Ammon's horn (tissue), 1 donor: ENCODE results near the gene OR6P1.

ENCODE experiments used
- DNase-seq: peaks from one replicate; pipeline ENCODE4 v3.0.0-alpha.2; 2016; ENCODE audit warnings: low spot score

The OR6P1 gene, protein sequence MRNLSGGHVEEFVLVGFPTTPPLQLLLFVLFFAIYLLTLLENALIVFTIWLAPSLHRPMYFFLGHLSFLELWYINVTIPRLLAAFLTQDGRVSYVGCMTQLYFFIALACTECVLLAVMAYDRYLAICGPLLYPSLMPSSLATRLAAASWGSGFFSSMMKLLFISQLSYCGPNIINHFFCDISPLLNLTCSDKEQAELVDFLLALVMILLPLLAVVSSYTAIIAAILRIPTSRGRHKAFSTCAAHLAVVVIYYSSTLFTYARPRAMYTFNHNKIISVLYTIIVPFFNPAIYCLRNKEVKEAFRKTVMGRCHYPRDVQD

DNA sequence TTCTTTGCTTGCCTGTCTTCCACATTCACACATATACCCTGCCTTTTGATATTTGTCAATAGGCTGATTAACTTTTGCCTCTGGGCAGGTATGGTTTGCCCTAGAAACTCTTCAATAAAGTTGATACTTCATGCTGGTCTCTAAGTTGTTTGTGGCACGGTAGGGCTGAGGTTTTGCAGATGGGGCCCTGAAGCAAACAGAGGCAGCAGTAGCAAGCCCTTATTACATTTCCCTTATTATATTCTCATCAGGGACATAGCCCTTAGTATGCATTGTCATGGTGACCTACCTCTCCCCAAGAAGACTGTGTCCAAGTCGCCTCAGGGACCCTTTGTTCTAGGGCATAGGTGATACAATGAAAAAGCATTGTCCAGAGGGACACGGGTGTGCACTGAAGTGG is at the start of gene OR6P1:
TSS of gene OR6P1 (minus strand) at position 101 of the 400 bp plus-strand sequence. CDS start 6,976 bp downstream, outside the sequence.
- DNase-seq, result no peak

DNA sequence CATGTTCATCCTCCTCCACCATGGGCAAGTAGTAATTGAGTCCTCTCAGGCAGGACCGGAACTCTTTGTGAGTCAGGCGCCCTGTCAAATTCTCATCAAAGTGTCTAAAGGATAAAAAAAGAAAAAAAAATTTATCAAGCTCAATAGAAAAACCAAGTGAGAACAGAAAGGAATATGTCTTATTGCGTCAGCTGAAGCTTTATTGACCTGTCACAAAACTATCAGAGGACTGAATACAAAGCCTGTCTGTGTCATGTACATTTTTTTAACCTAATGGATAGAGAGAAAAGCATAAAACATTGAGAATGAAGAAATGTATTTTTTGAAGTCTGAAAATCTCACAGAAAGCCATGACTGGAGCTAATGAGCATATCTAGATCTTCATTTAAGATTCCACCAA is 43.4 kb upstream of the OR6P1 start:
- DNase-seq, result no peak

DNA sequence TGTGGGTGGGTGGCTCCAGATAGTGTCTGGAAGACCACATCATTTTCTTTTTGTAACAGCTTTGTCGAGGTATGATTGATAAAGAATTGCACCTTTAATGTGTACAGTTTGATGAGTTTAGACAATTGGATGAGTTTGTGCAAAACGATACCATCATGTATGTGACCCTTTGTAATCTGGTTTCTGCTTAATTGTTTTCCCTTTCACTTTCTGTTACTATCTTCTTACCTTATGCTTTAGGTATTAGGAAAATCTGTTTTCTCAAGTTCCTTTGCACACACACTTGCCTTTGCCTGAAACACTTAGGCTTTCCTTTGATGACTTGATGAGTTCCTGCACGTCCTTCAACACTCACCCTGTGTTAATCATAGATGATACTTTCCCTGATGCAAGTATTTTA is 41.5 kb upstream of the OR6P1 start:
- no peak for DNase-seq

DNA sequence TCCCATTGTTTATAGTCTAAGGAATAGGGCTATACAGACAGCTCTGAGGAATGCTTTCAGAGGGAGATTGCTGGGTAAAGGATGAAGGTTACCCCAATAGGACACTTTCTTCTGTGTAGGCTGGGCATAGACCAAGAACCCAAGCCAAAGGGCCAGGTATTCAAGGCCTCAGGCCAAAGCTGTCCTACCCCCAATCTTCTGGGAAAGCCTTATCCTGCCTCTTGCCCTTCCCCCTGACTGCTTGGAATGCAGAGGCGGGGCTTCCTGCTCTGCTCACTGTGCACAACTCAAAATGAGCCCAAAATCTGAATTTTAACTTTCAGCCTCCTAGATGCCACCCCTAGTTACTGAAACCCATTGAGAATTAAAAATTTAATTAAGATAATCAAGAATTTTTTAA is 36.9 kb upstream of the OR6P1 start:
- no peak for DNase-seq

DNA sequence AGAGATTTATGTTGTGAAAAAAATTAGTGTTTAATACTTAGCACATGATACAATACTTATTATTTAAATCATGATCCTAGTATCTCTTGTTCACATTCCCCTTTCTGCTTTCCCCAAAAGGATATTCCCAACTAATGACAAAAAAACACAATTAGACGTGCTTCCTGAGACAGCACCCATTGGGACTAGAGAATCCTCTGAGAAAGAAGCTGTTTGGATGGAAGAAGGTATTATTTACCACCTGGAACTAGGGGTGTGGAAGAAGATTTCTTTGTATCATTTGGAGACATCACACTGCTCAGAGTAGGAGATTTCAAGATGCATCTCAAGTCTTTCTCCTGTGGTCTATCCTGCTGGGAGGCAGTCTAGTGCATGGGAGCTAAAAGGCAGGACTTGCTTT is 34.6 kb upstream of the OR6P1 start, which contains the start of gene OR10Z1:
TSS of gene OR10Z1 (plus strand) at position 301 of the 400 bp plus-strand sequence. CDS start 1,171 bp downstream, outside the sequence.
- no peak for DNase-seq

DNA sequence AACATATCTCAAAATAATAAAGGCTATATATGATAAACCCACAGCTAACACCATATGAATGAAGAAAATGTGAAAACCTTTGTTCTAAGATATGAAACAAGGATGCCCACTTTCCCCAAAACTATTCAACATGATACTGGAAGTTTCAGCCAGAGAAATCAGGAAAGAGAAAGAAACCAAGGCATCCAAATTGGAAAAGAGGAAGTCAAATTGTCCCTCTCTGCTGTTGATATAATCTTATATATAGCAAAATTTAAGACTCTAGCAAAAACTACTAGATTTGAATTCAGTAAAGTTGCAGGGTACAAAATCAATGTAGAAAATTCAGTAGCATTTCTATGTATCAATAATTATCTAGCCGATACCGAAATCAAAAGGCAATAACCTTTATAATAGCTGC is 30.4 kb upstream of the OR6P1 start:
- DNase-seq, result no peak

DNA sequence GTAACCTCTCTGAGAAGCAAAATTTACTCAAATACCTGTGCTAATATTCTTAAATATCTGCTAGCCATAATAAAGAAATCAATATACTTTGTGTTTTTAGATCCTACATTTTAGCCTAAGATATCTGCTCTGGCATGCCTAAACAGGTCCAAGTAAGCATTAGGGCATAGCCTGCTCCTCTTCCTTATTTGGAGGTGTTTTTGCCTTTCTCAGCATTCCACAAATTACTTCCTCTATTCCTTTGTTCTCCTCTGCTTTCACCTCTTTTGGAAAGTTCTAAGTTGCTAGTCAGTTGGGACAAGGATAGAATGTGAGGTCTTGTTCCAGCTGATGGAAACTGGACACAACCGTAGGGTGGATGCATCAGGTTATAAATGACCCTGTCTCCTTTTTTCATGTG is 16.6 kb upstream of the OR6P1 start:
- DNase-seq, result no peak

DNA sequence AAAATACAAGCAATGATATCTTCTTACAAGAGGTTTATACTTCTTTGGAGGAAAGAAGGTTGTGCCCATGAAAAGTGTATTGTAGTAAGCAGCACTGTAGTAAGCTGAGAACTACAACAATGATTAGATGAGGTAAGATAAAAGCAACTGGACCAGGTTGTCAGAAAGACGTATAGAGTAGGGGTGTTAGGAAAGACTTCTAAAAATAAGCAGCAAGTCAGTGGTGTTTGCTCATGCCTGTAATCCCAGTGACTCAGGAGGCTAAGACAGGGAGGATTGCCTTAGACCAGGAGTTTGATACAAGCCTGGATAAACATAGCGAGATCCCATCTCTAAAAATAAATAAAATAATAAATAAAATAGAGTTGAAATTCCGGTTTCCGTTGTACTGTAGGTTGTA is 13.6 kb upstream of the OR6P1 start:
- no peak for DNase-seq

DNA sequence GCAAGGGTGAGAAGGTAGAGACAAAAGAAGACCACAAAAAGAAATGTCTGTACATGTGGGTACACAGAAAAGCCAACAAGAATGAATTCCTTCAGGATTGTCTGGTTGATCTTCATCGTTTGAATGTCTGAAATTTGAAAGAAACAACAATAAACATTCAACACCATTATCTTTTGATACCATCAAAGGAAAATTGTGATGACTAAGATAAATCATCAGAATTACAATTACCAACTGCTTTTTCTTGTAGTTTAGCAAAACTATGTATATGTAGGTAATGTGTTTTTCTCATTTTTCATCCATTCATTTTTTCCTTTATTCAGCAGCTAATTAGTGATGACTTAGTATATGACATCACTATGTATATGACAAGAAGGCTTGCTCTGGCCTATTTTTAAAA is 9.4 kb upstream of the OR6P1 start, which contains the start of gene OR10X1:
TSS of gene OR10X1 (minus strand) at position 167 of the 400 bp plus-strand sequence. CDS start at position 167, 0 bp downstream.
- DNase-seq, result no peak

DNA sequence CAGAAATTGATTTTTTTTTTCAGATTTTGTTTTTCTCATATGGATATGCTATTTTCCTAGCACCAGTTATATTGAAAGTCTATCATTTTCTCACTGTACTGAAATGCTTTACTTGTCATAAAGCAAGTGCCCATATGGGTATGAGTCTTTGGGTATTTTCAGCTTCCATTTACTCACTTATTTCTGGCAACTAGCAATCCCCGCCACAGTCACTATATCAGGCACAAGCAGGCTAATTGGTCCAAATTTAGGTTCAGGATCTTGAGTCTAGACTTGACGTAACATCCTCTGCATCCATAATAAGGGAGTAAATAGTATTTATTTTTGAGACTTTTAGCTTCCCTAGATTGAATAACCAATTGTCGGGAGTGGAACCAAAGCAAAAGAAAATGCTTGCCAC is 7.2 kb upstream of the OR6P1 start:
- DNase-seq, result no peak

DNA sequence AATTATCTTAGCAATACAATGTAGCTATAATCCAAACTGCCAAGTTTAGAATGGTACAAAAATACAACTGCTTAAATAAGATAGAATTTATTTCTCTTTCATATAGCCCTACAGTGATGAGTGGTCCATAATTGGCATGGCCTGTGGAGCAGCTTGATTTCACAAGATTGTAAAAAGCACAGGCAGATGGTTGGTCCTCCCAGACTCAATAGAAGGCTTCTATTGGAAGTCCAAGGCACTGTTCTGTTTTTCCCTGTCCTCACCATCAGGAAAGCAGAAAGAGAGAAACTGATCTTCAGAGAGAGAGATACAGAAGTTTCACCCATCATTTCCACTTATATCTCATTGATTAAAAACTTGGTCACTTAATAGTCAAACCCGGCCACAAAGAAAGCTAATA is 1.8 kb upstream of the OR6P1 start:
- DNase-seq, result no peak

DNA sequence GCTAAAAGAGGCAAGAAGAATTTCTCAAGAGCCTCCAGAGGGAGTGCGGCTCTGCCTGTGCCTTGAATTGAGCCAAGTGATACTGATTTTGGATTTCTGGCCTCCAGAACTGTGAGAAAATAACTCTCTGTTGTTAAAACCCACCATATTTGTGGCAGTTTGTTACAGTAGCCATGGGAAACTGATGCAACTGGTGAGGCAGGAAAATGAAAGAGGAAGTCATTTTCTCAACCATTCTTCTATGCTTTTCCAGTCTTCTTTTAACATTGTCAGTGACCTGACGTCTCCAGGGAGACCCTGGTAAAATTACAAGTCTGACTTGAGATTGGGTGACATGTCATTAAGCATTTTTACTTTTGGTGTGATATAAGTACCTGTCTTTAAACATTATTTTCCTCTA is 5.8 kb downstream of the OR6P1 start:
- no peak for DNase-seq

DNA sequence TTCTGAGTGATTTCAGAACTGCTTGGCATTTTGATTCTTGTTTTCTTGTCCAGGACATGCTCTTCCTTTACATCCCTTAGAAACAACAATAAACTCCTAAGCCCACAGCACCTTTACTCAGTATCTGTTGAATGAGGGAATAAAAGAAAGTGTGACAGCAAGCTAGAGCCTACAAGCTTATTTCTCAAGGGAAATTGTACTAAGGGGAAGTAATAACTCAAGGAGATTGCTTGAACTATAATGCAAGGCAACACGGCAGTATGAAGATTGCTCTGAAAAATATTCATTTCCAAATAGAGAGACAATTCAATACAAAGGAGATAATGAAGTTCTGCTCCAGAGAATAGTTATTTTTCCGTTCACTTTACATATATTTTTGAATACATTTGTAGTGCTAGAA is 6.5 kb downstream of the OR6P1 start:
- no peak for DNase-seq

DNA sequence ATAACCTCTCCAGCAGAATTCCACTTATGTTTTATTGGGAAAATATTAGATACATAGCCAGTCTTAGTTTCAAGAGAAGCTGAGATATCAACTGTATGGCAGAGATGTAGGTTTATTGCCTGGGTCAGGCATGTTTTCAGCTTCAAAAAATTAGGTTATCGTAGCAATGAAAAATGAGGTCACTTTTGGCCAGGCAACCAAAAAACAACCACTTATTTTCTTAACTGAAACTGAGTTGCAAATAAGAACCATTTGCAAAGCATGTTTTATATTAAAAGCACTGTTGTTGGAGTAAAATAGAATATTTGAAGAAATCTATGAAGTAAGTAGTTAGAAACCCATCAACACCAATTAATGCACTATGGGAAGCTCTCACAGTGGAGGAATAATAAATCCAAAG is 10.7 kb downstream of the OR6P1 start:
- no peak for DNase-seq

DNA sequence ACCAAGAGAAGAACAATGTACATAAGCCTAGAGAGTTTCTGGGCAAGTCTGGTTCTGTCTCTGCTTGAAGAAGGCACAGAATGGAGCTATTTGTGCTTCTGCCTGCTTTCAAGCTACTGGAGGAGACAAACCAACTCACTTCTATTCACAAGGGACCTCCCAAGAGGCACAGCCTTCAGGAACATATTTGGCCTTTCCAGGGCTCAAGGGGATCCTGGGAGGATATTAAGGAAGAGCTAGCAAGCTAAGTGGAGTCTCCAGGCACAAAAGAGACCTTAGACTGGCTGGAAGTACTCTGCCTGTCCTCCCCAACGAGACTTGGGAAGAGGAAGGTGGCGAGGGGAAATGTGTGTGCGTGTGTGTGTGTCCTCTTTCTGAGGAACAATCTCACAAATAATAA is 16.0 kb downstream of the OR6P1 start, which contains the start of gene OR6Y1:
TSS of gene OR6Y1 (minus strand) at position 54 of the 400 bp plus-strand sequence. CDS start 6,300 bp downstream, outside the sequence.
- DNase-seq, result no peak

DNA sequence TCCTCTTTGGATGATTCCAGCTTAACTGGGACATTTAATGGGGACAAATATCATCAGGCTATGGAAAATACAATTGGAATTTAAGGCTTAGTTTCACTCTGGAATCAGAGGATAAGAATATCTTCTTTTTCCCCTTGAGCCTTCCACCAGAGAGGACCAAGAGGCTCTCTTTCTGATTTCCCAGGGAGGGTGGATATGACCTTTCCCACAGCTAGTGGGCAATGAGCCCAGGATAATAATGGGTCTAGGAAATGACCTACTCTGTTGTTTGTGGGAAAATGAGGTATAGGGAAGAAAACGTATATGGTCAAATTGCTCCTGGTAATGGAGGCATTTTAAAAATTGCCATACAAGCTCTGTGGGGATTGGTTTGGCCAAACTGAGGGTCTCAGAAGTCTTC is 18.1 kb downstream of the OR6P1 start:
- DNase-seq, result no peak

DNA sequence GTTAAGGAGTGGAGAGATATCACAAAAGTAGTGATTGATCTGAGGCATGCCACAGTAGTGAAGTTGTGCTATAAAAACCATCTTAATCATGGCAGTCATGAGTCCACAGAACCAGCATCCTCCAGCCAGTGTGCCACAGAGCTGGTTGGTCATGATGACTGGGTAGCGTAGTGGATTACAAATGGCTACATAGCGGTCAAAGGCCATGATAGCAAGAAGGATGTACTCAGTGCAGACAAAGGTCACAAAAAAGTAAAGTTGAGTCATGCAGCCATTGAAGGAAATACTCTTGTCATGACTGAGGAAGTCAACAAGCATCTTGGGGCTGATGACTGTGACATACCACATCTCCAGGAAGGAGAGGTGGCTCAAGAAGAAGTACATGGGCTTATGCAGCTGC is 22.8 kb downstream of the OR6P1 start:
- no peak for DNase-seq

DNA sequence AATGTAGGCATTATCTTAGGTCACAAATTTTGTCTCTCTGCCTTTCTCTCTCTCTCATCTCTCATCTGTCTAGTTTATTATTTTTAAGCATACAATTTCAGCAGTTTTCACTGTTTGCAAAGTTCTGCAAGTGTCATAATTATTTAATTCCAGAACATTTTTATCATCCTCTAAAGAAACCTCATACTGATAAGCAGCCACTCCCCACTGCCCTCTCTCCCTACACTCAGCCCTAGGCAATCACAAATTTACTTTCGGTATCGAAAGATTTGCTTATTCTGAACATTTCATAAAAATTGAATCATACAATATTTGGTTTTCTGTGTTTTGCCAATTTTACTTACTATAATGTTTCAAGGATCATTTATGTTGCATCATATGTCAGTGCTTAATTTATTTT is 32.8 kb downstream of the OR6P1 start:
- no peak for DNase-seq

DNA sequence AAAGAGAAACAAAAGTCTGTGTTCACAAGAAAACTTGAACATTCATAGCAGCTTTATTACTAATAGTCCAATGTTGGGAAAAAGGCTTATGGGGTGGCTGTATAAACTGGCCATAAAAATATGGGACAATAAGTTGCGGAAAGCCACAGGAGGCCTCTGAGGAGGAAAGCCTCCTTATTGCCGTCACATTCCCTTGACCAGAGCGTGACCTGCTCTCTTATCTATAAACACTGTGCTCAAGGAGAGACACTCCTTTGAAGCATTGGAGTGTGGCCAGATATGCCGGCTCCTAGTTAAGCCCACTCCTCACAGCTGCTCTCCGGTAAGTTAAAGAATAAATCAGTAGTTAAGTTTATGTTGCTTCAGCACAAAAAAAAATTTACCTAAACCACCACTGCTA is 35.9 kb downstream of the OR6P1 start:
- no peak for DNase-seq

DNA sequence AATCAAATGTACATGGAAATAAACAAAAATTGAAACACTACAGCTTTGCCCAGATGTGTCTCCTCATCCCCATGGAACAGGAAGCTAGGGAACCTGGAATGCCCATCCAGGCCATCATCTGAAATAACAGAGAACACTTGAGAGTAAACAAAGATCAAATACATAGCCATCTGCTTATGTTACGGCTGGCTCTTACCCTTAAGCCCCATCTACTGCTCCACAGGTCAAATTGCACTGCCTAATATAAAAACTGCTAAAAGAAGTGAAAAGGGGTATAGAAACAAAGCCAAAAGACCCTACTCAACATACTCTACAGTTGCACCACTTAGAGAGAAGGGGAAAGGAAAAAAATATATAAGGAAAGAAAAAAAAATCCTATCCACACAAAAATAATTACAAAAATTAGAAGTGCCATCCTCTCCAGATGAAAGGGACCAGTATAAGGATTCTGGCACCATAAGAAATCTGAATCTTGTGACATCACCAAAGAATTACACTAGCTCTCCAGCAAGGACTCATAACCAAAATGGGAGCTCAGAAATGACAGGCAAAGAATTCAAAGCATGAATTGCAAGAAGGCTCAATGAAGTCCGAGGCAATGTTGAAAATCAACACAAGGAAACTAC is 43.1 kb downstream of the OR6P1 start:
- DNase-seq, result peak; percentile 27

DNA sequence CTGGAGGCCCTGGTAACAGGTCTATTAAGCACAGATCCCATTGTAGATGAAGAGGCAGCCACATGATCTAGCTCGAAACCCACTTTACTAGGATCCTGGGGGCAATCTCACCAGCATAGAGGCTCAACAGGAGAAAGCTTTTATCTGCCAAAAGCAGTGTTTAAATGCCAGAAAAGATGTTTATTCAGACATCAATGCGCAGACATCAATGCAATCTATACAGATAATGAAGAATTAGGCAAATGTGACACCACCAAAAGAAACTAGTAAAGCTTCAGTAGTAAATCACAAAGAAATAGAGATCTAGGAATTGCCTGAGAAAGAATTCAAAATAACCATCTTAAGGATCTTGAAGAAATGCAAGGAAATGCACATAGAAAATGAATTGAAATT is 48.7 kb downstream of the OR6P1 start:
- DNase-seq, result no peak

DNA sequence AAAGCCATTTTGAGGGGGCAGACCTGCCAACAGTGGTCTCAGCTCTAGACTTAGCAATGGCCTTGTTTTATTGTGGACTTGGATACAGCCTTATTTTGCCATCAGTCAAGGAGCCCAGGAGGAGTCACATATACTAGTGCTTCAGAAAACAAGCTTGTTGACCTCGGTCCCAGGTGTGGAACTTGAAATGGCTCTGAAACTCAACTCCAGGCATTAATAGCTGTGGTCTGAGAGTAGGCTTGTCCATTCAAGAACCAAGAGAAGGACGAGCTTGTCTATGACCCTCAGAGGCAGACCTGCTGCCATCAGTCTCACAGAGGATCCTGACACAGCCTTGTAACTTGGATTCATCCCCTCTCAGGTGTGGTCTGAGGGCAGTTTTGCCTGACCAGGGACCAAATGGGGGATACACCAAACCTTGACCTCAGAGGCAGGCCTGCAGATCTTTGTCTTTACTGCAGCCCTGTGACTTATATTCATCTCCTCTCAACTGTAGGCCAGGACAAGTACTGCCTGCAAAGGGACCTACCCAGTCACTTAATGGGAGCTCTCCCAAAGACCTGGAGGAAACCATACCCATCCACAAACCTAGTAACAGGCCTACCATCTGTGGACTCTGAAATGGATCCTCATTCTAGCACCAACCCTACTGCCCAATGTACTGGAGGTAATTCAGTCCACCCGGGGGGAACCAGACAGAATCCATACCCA is 49.3 kb downstream of the OR6P1 start:
- no peak for DNase-seq

DNA sequence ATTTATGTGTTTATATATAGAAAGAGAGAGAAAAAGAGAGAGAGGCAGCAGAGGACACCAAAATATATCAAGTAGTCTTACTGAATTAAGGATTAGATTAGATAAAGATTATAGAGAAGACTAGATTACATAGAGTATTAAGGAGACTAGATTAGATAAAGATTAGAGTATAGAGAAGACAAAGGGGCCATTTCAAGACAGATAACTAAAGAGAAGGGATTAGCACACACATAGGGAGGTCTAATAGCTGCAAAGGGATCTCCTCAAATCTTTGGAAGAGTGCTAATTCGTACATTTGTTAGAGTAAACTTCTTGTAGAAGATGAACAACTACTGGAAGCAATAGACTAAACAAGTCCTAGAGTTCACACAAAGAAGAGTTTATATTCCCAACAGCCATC is 50.4 kb downstream of the OR6P1 start:
- no peak for DNase-seq
